GM18511 (cell line): ENCODE measurements around the gene MAPRE2.

Experiments used
- ATAC-seq: cut with Tn5 transposase; IDR thresholded peaks from one replicate; pipeline ENCODE4 v1.9.1; 2021; ENCODE audit warnings: mild to moderate bottlenecking, moderate library complexity; ENCODE audit not compliant: unreplicated experiment

Gene MAPRE2

GRCh38 chr18:35174093-35174731 lies 133.0 kb downstream of the MAPRE2 start:
- peak; percentile 92 for ATAC-seq

- ATAC-seq = no peak
Measured at GRCh38 chr18:35174745-35175144, 133.5 kb downstream of the MAPRE2 start.

GRCh38 chr18:35176925-35177324 lies 135.7 kb downstream of the MAPRE2 start:
- ATAC-seq = no peak

- no peak for ATAC-seq
Measured at GRCh38 chr18:35178260-35178659, 137.0 kb downstream of the MAPRE2 start.

GRCh38 chr18:35179906-35180305 lies 138.7 kb downstream of the MAPRE2 start:
- ATAC-seq = no peak

GRCh38 chr18:35180455-35180854 lies 139.2 kb downstream of the MAPRE2 start:
- ATAC-seq = no peak

GRCh38 chr18:35182151-35182550 lies 140.9 kb downstream of the MAPRE2 start:
- ATAC-seq = no peak

- no peak for ATAC-seq
Measured at GRCh38 chr18:35183886-35184285, 142.7 kb downstream of the MAPRE2 start.

- no peak for ATAC-seq
Measured at GRCh38 chr18:35185771-35186170, 144.6 kb downstream of the MAPRE2 start.

- ATAC-seq = no peak
Measured at GRCh38 chr18:35186291-35187034, 145.2 kb downstream of the MAPRE2 start.

GRCh38 chr18:35189510-35189909 lies 148.3 kb downstream of the MAPRE2 start:
- ATAC-seq = no peak

- no peak for ATAC-seq
Measured at GRCh38 chr18:35190948-35191697, 149.9 kb downstream of the MAPRE2 start.

- no peak for ATAC-seq
Measured at GRCh38 chr18:35191698-35192025, 150.4 kb downstream of the MAPRE2 start.

- no peak for ATAC-seq
Measured at GRCh38 chr18:35192415-35192814, 151.2 kb downstream of the MAPRE2 start.
